Adrenal gland (tissue), 5 donors: ENCODE measurements around the gene CHD9.

ENCODE experiments used
- POLR2A ChIP-seq, 2 donors: fragments of 450-650 bp; IDR thresholded peaks; one replicate each; pipeline ENCODE4 v1.6.1; 2017; ENCODE audit warnings: antibody characterized with exemption in 2 of 2, mild to moderate bottlenecking in 2 of 2, moderate library complexity in 1 of 2
- TF ChIP-seq, protein P1 (sequence below), 6 experiments: fragments of 450-650 bp in 4 of 6; fragments of 200-600 bp in 2 of 6; sonication (generic) in 1 of 6; IDR thresholded peaks; 1 replicate in 5 of 6; 2 replicates in 1 of 6; pipeline versions ENCODE4 v1.5.1 to v1.8.0; 2016 to 2021; ENCODE audit warnings: antibody characterized with exemption in 6 of 6, mild to moderate bottlenecking in 2 of 6, moderate library complexity in 1 of 6
- donor health status: DM: no; HTN: no; CAD: no.

DNA sequence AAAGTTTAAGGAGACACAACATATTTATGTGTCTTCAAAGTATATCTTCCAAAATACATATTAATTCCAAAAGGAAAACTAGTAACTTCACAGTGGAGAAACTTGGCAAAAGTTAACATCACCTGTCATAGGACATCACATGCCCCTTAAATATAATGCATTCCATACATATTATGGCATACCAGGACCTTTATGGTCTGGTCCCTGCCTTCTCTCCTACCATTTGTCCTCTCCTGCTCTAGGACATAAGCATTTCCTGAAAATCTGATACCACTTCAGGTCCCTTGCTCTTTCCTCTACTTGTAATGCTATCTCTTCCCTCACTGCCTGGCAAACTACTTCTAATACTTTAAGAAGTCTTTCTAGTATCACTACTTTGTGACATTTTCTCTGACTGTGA is 211.4 kb downstream of the CHD9 start:
- TF ChIP-seq, protein P1, sequence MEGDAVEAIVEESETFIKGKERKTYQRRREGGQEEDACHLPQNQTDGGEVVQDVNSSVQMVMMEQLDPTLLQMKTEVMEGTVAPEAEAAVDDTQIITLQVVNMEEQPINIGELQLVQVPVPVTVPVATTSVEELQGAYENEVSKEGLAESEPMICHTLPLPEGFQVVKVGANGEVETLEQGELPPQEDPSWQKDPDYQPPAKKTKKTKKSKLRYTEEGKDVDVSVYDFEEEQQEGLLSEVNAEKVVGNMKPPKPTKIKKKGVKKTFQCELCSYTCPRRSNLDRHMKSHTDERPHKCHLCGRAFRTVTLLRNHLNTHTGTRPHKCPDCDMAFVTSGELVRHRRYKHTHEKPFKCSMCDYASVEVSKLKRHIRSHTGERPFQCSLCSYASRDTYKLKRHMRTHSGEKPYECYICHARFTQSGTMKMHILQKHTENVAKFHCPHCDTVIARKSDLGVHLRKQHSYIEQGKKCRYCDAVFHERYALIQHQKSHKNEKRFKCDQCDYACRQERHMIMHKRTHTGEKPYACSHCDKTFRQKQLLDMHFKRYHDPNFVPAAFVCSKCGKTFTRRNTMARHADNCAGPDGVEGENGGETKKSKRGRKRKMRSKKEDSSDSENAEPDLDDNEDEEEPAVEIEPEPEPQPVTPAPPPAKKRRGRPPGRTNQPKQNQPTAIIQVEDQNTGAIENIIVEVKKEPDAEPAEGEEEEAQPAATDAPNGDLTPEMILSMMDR (IDR thresholded peaks at IDR 0.05): no peak
- TF ChIP-seq POLR2A (IDR thresholded peaks at IDR 0.05): no peak
